NOMO-1 (cell line): Measurements from ENCODE around the gene BTBD16.

ENCODE experiments used
- DNase-seq, 2 experiments: peaks; one replicate each; lab custom pipeline; 2025; ENCODE audit not compliant: unreplicated experiment in 2 of 2; lab: John Stamatoyannopoulos, UW

BTBD16 gene

DNA sequence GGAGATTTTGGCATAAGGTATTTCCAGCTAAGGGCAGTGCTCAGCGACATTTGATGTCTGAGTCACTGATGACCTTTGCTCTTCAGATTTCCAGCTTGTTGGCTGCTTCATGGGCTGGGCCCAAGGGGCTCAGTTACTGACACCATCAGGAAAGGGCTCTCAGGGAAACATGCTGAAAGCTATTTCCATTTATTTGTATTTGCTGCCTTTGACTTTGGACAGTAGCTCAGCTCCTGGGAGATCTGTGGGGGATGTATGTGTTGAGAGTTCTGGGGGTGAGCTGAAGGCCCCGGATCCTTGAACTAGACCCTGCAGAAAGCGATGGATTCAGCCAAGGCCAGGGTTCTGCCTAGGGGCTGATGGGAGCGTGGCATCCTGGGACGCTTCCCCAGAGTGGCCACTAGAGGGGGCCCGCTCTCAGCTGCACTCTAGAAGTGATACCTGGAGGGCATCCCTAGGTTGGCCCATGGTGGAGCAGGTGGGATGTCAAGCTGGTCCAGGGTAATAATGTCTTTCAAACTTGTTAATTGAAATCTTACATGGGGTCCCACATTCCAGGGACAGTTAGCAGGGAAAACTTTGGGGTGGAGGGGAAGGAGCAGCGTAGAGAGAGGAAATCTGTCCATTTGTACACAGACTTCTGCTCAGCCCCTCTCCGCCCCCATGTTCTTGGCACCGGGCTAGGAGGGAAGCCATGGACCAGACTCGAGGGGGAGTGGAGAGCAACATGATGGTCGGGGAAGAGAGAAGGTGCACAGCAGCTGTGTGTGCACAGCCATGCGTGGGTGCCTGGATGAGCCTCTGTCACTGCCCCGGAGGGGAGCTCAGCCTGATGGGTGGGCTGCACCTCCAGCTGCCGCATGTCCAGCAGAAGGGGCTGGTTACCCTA is 3.0 kb upstream of the BTBD16 start:
- DNase-seq: peak in 1 of 2 experiments; percentile 14

DNA sequence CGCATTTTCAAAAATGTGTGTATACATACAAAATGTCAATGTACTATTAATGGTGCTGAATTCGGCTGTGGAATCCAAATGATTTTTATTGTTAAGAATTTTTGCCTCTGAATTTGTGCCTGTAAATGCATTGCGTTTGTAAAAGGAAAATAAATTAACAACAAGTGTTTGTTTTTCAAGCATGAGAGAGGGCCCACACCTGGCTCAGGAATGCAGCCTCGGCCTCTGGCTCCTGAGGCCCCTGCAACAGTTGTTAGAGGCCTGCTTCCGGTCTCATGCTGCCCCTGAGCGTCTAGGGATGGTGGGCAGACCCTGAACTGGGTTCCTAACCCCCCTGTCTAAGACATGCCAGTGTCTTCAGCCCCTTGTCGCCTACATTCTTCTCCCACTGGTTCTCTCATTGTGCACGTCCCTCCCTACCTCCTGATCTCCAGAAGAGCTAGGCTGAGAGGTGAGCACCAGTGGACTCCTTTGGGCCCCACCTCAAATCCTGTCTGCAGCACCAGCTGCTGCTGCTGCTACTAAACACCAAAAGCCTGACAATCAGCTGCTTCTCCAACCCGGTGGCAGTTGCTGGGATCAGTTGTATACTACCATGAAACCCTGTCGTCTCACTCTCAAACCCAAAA is 1.9 kb upstream of the BTBD16 start:
- no peak for DNase-seq

DNA sequence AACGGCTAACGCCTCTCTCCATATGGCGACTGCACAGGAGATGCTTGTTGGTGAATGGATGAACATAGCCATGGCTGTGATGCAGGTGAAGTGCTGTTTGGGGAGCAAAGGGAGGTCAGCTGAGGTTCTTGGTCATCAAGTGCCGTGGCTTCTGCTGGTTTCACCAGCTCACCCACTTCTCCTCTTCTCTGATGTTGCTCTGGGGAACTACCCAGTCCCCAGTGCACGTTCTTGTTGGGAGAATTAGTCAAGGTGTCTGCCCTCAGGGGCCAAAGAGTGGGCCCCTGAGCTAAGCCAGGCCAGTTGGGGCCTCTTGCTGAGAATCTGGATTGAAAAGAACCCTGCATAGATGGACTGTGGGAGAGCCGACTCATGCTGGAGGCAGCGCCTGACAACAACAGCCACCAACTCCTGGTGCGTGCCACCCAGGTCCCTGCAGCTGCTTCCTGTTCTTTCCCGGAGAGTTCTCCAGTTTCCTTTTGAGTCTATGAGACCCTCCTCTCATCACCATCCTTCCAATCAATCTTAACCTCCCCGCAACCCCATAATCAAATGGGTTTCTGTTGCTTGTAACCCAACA is 3.0 kb downstream of the BTBD16 start:
- no peak for DNase-seq

DNA sequence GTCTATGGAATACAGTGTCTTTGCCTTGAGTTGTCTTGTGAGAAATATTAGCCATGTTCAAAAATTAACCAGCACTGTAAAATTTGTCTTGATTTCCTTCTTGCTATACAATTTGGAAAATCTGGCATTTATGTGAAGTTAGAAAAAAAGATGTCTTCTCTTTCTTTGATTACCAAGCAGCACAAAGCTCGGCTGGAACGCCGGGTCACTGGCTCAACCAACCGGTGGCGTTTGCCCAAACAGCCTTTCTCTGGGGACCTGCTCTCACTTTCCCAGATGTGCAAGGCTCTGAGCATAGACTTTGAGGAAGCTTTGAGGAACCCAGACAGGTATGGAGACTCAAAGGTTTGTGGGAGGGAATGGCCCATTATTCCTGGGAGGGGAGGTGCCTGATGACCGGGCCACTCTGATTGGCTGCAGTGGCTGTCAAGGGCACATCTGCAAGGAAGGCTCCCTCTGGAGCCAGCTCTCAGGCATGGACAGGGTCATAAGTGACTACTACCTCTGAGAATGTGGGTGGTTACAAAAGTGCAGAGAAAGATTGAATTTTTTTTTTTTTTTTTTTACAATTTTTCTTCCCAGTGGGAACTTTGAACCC is 5.6 kb downstream of the BTBD16 start:
- DNase-seq: no peak

DNA sequence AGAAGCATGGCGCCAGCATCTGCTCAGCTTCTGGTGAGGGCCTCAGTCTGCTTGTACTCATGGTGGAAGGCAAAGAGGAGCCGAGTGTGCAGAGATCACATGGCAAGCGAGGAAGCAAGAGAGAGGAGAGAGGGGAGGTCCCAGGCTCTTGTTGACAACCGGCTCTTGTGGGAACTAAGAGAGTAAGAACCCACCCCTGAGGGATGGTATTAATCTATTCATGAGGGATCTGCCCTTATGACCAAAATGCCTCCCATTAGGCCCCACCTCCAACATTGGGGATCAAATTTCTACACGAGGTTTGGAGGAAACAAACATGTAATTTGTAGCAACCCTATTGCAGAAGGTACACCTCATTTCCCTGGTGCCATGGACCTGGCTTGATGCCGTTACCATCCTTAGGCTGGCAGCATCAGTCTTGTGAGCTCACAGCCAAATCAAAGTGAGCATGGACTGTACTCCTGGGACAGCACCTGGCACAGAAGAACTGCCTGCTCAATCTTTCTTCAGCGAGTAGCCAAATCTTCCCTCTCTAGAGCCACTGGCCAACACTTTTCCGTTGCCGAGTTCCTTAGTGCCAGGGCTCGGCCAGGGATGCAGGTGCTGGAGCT is 6.5 kb downstream of the BTBD16 start:
- no peak for DNase-seq

DNA sequence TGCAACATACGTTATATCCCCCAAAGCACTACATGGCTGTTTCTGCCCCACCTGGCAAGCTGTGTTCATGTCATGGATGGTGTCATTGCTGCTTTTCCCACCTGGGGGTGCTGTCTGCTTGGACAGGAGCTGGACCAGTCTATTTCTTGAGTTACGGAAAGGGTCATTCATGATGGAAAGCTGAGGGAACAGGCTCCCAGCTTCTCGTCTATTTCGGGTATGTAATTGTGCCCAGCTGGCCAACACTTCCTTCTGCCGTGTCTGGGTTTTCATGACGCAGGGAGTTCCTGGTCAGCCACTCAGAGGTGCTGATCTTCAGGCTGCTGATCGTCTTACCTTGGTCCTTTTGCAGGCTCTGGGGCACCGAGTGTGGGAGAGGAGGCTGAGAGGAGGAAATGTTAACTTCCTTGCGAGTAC is 8.6 kb downstream of the BTBD16 start:
- peak in 1 of 2 experiments; percentile 6 for DNase-seq

DNA sequence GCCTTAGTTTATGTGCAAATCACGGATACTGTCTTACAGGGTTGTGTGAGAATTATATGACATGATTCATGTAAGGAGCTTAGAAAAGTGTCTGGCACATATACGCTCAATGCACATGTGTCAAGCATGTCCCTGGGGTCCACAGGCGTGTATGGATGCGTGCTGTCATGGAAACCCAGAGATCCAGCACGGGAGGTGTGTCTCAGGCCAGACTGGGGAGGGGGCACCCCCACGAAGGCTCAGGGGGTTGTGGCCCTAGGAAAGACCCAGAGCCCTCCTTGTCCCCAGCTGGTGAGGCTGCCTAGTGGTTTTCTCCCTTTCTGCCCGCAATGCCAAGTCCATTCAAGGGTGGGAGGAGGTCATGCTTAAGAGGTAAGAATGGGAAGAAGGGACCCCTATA is 9.1 kb downstream of the BTBD16 start:
- no peak for DNase-seq

DNA sequence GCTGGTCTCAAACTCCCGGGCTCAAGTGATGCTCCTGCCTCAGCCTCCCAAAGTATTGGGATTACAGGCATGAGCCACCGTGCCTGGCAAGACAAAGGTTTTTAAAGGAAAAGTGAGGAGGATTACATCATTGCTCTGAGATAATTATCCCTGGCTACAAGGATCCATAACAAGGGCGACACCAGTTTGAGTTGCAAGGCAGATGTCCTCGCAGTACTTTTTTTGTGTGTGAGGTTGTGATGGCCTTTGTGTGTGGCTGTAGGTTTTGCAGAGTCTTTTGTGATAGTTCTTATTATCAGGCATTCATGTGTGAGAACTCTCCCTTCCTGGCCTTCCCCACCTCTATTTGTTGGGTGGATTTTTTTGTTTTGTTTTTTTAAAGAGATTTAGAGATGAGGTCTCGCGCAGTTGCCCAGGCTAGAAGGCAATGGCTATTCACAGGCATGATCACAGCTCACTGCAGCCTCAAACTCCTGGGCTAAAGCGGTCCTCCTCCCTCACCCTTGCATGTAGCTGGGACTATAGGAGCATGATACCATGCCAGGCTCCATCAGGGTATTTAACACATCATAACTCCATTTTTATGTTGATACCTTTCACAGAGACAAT is 10.0 kb downstream of the BTBD16 start:
- DNase-seq: no peak

DNA sequence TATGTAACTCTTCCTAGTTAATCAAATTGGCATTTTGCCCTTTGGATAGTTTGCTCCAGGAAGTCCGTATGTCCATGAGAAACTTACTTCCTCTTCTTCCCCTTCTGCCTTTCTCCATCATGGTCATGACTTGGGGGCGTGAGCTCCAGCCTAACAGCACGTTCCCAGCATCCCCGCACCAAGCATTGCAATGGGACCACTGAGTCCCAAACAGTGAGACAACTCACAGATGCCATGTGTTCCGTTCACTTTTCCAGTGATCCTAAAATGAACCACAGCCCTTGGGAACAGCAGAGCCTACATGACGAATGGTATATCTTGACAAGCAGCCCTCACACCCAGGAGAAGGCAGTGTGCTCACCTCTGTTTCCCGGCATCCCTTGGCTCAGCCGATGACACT is 10.7 kb downstream of the BTBD16 start:
- DNase-seq: no peak

DNA sequence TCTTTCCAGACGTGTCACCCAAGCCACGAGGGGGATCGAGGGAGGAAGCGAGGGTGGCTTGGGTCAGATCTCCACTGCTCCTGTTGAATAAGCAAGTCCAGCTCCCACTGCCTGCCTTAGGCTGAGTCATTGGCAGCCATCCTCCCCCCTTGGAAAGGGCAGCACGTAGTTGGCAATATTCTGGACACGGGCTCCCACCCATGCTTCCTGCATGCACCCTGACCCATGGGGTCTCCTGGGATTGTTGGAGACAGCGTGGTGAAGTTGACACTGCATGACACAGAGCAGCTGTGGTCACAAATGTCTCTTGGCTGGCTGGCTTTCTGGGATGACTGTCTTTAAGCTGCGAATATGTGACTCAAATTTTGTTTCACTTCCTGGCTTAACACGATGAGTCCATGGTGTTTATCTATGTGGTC is 11.2 kb downstream of the BTBD16 start:
- DNase-seq: no peak

DNA sequence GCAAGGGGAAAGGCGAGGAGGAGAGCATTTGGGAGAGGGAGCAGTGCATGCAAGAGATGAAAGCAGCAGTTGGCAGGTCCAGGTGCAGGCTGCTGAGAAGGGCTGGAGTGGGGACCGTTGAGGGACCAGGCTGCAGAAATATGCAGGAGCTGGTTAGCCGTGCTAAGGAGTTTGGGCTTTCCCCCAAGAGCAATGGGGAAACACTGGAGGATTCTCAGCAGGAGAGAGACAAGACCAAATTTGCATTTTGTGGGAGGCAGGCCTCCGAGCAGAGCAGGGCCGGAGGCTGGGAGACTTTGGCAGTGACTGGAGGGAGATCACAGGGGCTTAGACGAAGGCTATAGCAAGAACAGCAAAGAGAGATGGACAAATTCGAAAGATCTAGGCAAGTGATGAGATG is 11.8 kb downstream of the BTBD16 start:
- no peak for DNase-seq

DNA sequence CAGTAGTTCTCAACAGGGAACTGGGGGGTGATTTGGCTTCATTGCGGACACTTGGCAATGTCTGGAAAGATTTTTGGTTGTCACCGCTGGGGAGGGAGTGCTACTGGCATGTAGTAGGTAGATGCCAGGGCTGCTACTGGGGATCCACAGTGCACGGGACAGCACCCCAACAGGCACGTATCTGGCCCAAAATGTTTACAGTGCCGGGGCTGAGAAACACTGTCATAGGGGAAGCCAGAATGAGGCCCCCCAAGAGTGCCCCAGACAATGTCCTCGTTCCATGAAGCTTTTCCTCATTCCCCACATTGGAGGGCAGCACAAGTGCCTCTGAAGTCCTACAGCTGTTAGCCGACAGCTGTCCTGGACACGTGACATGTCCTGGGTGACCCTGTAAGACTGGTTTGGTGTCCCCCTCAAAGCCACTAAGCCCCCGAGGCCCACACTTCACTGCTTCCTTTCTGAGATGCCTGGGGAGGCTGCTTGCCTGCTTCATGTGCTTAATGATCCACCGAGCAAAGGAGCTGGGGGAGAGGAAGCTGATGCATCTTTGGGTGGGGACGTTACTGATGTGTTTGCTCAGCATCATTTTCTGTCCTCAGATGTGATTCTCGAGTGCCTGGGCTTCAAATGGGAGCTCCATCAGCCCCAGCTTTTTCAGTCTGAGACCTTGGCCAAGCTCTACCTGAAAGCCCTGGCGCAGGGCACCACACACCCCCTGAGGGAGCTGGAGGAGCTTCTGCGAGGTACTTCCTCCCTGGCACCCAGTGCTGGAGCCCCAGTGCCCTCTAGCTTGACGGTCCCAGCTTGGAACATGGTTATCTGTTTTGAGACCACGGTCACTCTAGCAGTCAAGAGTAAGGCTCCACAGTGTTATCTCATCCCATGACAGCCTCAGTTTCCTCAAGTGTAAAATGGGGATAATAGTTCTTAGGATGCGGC is 14.7 kb downstream of the BTBD16 start:
- DNase-seq: no peak

DNA sequence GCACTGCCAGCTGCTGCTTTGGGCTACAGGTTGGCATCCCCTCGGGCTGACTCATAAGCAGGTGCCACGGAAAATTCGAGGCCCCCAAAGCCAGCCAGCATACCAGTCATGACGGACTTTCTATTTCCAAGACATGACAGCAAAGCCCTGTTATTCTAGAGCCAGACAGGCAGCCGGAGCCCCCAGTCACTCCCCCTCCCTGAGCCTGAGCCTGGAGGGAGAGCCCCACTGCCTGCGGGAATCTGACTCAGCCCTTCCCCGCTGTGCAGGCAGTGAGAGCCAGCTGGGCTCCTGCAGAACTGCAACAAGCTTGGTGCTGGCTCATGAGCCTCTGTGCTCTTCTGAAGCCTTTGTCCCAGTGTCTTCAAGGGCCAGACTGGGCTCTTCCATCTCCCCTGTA is 15.8 kb downstream of the BTBD16 start:
- DNase-seq: no peak

DNA sequence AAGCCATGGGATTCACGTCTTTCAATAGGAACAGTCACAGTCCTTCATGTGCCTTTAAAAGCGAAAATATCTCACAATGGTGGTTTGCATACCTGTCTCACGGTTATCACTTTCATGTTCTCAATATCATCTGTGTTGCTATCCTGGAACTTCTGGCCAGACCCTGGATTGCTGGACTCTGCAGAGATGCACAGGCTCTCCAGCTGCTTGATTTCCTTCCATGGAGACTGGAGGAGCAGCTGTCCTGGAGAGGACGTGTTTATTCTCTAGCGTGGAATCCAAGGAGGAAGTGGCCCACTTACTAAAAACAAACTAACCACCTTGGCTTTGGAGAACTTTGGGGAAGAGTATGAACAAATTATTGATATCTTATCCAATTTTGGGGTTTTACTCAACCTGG is 16.5 kb downstream of the BTBD16 start:
- no peak for DNase-seq

DNA sequence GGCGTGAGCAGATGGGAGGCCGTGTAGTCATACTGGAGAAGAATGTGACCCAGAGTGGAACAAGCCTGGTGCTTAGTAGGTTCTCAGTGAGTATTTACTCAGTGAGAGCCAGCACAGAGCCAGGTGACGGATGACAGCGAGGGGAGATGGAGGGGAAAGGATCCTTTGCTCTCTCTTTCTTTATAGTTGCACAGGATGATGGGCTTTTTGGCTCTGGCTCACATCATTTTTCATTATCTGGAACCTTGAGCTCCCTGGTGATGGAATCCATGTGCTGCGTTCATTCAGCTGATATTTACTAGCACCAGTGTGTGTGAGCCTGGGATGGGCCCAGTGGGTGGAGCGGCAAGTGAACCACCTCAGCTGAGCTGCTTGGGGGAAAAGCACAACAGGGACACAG is 17.2 kb downstream of the BTBD16 start:
- no peak for DNase-seq

DNA sequence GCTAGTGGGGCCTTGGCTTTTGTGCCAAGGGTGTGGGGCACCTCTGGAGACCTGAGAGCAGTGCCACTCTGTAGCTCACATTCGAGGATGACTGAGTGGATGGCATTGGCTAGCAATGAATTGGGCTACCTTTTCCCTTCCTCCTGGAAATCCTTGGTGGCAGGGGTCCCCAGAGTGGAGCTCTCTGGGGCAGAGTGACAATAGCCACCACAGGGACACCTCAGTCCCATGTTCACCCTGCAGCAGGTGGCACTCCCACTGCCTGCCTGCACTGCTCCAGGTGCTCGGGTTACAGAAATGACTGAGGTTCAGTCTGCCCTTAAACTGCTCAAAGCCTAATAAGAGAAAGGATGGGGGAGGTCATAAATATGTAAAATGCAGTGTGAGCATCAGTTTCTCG is 17.8 kb downstream of the BTBD16 start:
- no peak for DNase-seq

DNA sequence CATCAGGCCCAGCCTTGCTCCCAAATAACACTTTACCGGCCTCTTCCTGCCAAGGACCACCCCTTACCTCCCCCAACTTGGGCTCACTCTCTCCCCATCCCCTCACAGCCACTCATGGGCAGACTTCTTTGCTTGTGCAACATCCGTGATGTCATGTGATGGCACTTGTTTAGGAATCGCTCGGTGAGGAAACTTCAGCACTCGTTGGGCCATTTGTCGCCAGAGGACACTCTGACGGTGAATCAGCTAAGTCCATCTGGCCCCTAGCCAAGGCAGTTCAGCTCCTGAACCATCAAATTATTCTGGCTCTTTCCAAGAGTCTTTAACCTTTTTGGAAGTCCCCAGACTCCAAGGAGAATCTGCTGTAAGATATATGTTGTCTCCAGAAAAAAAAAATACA is 19.2 kb downstream of the BTBD16 start:
- no peak for DNase-seq

DNA sequence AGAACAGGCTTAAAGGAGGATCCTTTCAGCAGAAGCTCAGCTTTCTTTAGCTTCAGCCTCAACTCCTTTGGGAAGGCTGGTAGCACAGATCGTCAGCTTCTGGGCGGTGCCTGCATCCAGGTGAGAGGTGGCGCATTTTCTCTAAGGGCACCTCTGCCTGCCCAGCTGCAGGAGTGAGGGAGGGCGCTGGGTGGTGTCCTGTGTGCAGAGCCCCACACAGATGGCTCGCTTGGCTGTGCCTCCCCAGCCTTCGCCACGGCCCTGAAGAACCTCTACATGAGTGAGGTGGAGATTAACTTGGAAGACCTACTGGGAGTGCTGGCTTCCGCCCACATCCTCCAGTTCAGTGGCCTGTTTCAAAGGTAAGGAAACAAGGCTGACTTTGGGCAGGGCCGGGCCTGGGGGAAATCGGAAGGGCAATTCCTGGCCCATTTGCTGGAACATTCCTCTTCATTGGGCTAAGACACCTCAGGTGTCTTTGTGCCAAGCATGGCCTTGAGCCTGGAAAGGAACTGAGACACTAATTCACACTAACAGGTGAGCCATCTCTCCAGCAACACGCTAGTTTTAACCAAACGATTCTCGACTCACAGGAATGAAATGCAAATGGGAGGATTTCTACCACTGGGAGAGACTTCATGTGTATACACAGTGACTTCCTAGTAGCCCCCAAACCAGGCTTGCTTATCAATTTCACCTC is 19.9 kb downstream of the BTBD16 start:
- DNase-seq: no peak

DNA sequence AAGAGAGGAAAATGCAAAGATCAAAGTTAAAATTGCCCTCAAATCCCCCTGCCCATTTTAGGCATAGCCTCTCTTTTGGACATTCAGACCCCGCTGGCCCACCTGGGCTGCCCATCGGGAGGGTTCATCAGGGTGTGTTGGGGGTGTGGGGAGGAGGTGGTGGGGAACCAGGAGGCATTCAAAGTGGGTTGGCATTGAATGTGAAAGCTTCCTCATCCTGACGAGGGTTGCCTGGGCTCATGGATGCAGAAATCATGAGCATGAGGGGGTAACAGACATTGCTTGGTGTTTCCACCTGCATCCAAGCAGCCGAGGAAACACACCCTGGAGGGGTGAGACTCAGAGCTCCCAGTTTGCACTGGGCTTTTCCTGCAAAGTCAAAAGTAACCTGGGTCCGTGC is 20.6 kb downstream of the BTBD16 start:
- no peak for DNase-seq
